B cell (primary cell): ENCODE results near the gene DENND1C. TPM values are rescaled to one million over a fixed set of nuclear protein-coding genes. Genes with fewer than 3 reads are reported as not detected.
A peak's percentile ranks its signal among the peaks of the same experiment; 100 is the strongest.

Experiments used
- ATAC-seq: fragments of 200-7000 bp; cut with Tn5 transposase; one replicate; pipeline ENCODE4 v1.10.0; 2021; ENCODE audit warnings: low read depth, mild to moderate bottlenecking, moderate number of reproducible peaks, moderate library complexity
- CTCF ChIA-PET: fragments of 350-600 bp; sonication (Branson Sonifier 250); formaldehyde crosslinking; loops from one replicate; lab custom pipeline; 2021; ENCODE audit warnings: antibody characterized with exemption, inconsistent platforms; lab: Charles Lee
- POLR2A ChIA-PET: fragments of 350-600 bp; sonication (Branson Sonifier 250); formaldehyde crosslinking; loops from one replicate; lab custom pipeline; 2021; ENCODE audit warnings: antibody characterized with exemption; lab: Charles Lee
- DNase-seq: peaks from one replicate; pipeline ENCODE4 v3.0.0; 2013
- H2AFZ ChIP-seq: 2 replicates; pipeline ENCODE4 v1.6.1; 2012; ENCODE audit warnings: mild to moderate bottlenecking, low read depth, low read length; ENCODE audit not compliant: insufficient read depth, poor library complexity, severe bottlenecking
- H3K27ac ChIP-seq, 2 donors: 1 replicate in 1 of 2; 2 replicates in 1 of 2; pipeline ENCODE4 v1.5.1; 2012 to 2013; ENCODE audit warnings: low read length in 2 of 2, mild to moderate bottlenecking in 2 of 2, moderate library complexity in 1 of 2
- H3K27me3 ChIP-seq, 4 experiments: fragments of 200-600 bp in 1 of 4; sonication (generic) in 1 of 4; replicated peaks in 1 of 4; 1 replicate in 2 of 4; 2 replicates in 2 of 4; pipeline versions ENCODE4 v1.6.1 to v1.7.0; 2013 to 2016; ENCODE audit warnings: low read length in 3 of 4, mild to moderate bottlenecking in 2 of 4, mixed read lengths in 1 of 4, moderate library complexity in 1 of 4; ENCODE audit not compliant: insufficient read depth in 4 of 4, control insufficient read depth in 3 of 4; ENCODE audit errors: control extremely low read depth in 1 of 4
- H3K36me3 ChIP-seq, 2 experiments: replicated peaks in 1 of 2; 1 replicate in 1 of 2; 2 replicates in 1 of 2; pipeline versions ENCODE4 v1.6.1 to v1.7.1; 2013; ENCODE audit warnings: low read length in 1 of 2; ENCODE audit not compliant: insufficient read depth in 2 of 2, control insufficient read depth in 1 of 2; ENCODE audit errors: control extremely low read depth in 1 of 2, extremely low read depth in 1 of 2
- H3K4me1 ChIP-seq, 2 donors: fragments of 200-600 bp in 1 of 2; sonication (generic) in 1 of 2; 1 replicate in 1 of 2; 2 replicates in 1 of 2; pipeline versions ENCODE4 v1.5.1 to v1.6.1; 2013 to 2017; ENCODE audit warnings: low read length in 2 of 2; ENCODE audit not compliant: control insufficient read depth in 2 of 2, insufficient read depth in 2 of 2
- H3K4me2 ChIP-seq: replicated peaks from 2 replicates; pipeline ENCODE3; 2012; ENCODE audit warnings: mild to moderate bottlenecking, low read depth, low read length; ENCODE audit not compliant: poor library complexity, severe bottlenecking
- H3K4me3 ChIP-seq, 5 experiments: fragments of 200-600 bp in 1 of 5; sonication (generic) in 1 of 5; 1 replicate in 3 of 5; 2 replicates in 2 of 5; pipeline versions ENCODE4 v1.5.1 to v1.7.0; 2011 to 2016; ENCODE audit warnings: low read length in 4 of 5, mild to moderate bottlenecking in 4 of 5, low read depth in 2 of 5, control low read depth in 1 of 5, moderate library complexity in 1 of 5; ENCODE audit not compliant: insufficient read depth in 1 of 5; ENCODE audit errors: control extremely low read depth in 1 of 5, extremely low read depth in 1 of 5
- H3K79me2 ChIP-seq: fragments of 200-600 bp; sonication (generic); one replicate; pipeline ENCODE4 v1.6.0; 2016; ENCODE audit warnings: low read length; ENCODE audit not compliant: control insufficient read depth, insufficient read depth
- H3K9ac ChIP-seq: fragments of 200-600 bp; sonication (generic); 2 replicates; pipeline ENCODE4 v1.6.1; 2017; ENCODE audit warnings: mild to moderate bottlenecking, low read length, moderate library complexity
- H3K9me3 ChIP-seq, 3 donors: one replicate each; pipeline versions ENCODE4 v1.6.1 to v1.7.1; 2013; ENCODE audit warnings: low read length in 2 of 3; ENCODE audit not compliant: control insufficient read depth in 2 of 3, insufficient read depth in 1 of 3; ENCODE audit errors: control extremely low read depth in 1 of 3
- H4K20me1 ChIP-seq: 2 replicates; pipeline ENCODE4 v1.6.0; 2012; ENCODE audit warnings: mild to moderate bottlenecking, low read length; ENCODE audit not compliant: insufficient read depth, control insufficient read depth, poor library complexity, severe bottlenecking
- H3K27ac Mint-ChIP-seq: one replicate; pipeline ENCODE4 v1.8.0; 2021; ENCODE audit warnings: mixed read lengths
- H3K27me3 Mint-ChIP-seq: one replicate; pipeline ENCODE4 v1.8.0; 2021; ENCODE audit warnings: mixed read lengths
- H3K4me1 Mint-ChIP-seq: one replicate; pipeline ENCODE4 v1.8.0; 2021; ENCODE audit warnings: mixed read lengths
- H3K4me3 Mint-ChIP-seq: one replicate; pipeline ENCODE4 v1.8.0; 2021; ENCODE audit warnings: mixed read lengths
- H3K9me3 Mint-ChIP-seq: one replicate; pipeline ENCODE4 v1.8.0; 2022; ENCODE audit warnings: mixed read lengths; ENCODE audit not compliant: insufficient read depth
- CTCF ChIP-seq: fragments of 200-600 bp; IDR thresholded peaks from one replicate; pipeline ENCODE4 v1.8.0; 2022; ENCODE audit warnings: antibody characterized with exemption, mild to moderate bottlenecking
- EZH2 ChIP-seq: IDR thresholded peaks from 2 replicates; pipeline ENCODE4 v1.6.1; 2012; ENCODE audit warnings: borderline replicate concordance, low read depth, mild to moderate bottlenecking, moderate library complexity, low read length; ENCODE audit not compliant: insufficient read depth, poor library complexity, severe bottlenecking
- WGBS: methylation state at CpG from one replicate; pipeline ENCODE4 v1.1.5; 2013; ENCODE audit warnings: missing lambda C conversion rate; ENCODE audit not compliant: insufficient coverage; 5-methylcytosine and 5-hydroxymethylcytosine counted together
- intact Hi-C: fragments of 100-400 bp; cut with micrococcal nuclease; formaldehyde crosslinking; loops from one replicate; pipeline ENCODE4 v1.10.0; 2022
- polyA plus RNA-seq: library from polyadenylated mRNA; depleted of rRNA; stranded (reverse); fragments of >200 nt; gene quantifications from 2 replicates; pipeline ENCODE4 v1.2.3, GENCODE V29; 2012
- total RNA-seq, 2 donors: library from RNA; stranded (reverse); fragments of 120-200 nt in 1 of 2; gene quantifications; 1 replicate in 1 of 2; 2 replicates in 1 of 2; pipeline versions ENCODE4 v1.2.3 to v1.2.4, GENCODE V29; 2013 to 2022

DENND1C gene
- total and polyA plus RNA-seq, 2 donors (not counting 1 experiment from before 2014, with no cell fraction given) = 119 to 132 TPM

GRCh38 chr19:6516659-6517291 lies 35.2 kb upstream of the DENND1C start:
- Histone ChIP-seq H3K79me2 (no peaks in the 10 kb centered on the region), H3K27ac (peak overlapping the region in 1 of 2 donors; percentile 16), H2AFZ (peak overlapping the region; percentile 87), H3K4me2 (peak overlapping the region; percentile 93), H3K36me3 (no peaks in the 10 kb centered on the region), H3K9me3 (no peaks in the 10 kb centered on the region), H4K20me1 (no peaks in the 10 kb centered on the region), H3K9ac (peak overlapping the region; percentile 69), H3K4me3 (peak overlapping the region; percentile 31 to 74 (median 68)), H3K27me3 (no peaks in the 10 kb centered on the region), H3K4me1 (peaks cover 22 to 47% of the 10 kb centered on the region in 2 donors)
- ChIA-PET CTCF (interaction anchor here (0.7 to 4.1 kb wide), 57 partner anchors 9 to 390 kb away, joined by 3 to 52 read pairs (median 4); partner anchors contain the start of genes ALKBH7, DENND1C, GPR108 and GTF2F1), POLR2A (interaction anchor here (0.6 to 2.1 kb wide), 12 partner anchors 11 to 286 kb away, joined by 3 to 19 read pairs (median 4); partner anchors contain the start of gene VAV1)
- WGBS = under 1% methylated on average over 35 of the region's 38 CpGs
- DNase-seq (peak; percentile 91), ATAC-seq (peak; percentile 58)
- peak overlapping the region; percentile 92 for H3K4me3 Mint-ChIP-seq
- intact Hi-C loops = loop anchor here (1.0 to 5.0 kb wide), 9 partner anchors 36 to 347 kb away; partner anchors contain the start of genes ALKBH7, DENND1C and VAV1
- peak overlapping the region; percentile 73 for H3K27ac Mint-ChIP-seq
- TF ChIP-seq EZH2 (no peak), CTCF (peak; percentile 97)
- H3K27me3 Mint-ChIP-seq = no peaks in the 10 kb centered on the region
- H3K9me3 Mint-ChIP-seq = no peaks in the 10 kb centered on the region
- H3K4me1 Mint-ChIP-seq = peaks cover 38% of the 10 kb centered on the region
